22Rv1 (cell line): ENCODE data around the gene GJB2.

Experiments used
- ZFX ChIP-seq: fragments of 450-650 bp; IDR thresholded peaks from 2 replicates; pipeline ENCODE4 v1.6.1; 2017; ENCODE audit warnings: antibody characterized with exemption, borderline replicate concordance
- TF ChIP-seq, protein P1 (sequence below): fragments of 450-650 bp; IDR thresholded peaks from 2 replicates; pipeline ENCODE4 v1.5.1; 2017; ENCODE audit warnings: mild to moderate bottlenecking

DNA sequence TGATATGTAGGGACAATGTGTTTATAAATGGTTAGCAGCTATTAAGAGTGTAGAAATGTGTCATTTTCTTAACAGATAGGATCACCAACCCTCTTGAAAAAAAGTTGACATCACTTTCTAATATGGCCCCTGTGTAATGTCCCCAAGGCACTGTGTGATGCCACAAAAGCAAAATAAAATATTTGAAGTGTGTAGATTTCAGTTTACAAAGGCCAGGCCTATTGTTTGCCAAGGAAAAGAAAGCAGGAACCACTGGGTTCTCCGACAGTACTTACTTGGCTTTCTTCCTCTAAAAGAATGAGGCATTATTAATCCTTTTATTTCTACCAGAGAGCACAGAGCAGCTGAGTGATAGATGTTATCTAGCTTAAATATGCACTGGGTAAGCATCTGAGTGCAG is 21.4 kb downstream of the GJB2 start:
- TF ChIP-seq, protein P1, sequence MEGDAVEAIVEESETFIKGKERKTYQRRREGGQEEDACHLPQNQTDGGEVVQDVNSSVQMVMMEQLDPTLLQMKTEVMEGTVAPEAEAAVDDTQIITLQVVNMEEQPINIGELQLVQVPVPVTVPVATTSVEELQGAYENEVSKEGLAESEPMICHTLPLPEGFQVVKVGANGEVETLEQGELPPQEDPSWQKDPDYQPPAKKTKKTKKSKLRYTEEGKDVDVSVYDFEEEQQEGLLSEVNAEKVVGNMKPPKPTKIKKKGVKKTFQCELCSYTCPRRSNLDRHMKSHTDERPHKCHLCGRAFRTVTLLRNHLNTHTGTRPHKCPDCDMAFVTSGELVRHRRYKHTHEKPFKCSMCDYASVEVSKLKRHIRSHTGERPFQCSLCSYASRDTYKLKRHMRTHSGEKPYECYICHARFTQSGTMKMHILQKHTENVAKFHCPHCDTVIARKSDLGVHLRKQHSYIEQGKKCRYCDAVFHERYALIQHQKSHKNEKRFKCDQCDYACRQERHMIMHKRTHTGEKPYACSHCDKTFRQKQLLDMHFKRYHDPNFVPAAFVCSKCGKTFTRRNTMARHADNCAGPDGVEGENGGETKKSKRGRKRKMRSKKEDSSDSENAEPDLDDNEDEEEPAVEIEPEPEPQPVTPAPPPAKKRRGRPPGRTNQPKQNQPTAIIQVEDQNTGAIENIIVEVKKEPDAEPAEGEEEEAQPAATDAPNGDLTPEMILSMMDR = no peak
- TF ChIP-seq ZFX = no peak
